Measurements from ENCODE around the gene BARX2.

GRCh38 chr11:129366737-129367597 lies 8.7 kb upstream of the BARX2 start:
- TF ChIP-seq SP2 (tag by site-specific recombination; IDR thresholded peaks at IDR 0.05), result no peak
- no peak for TF ChIP-seq CTCF (tag by site-specific recombination; IDR thresholded peaks at IDR 0.05)
- TF ChIP-seq ZNF146 (tag by site-specific recombination; IDR thresholded peaks at IDR 0.05), result no peak
- TF ChIP-seq ZBTB8A (tag by site-specific recombination; IDR thresholded peaks at IDR 0.05), result no peak
- no peak for TF ChIP-seq ZNF148 (tag by site-specific recombination; IDR thresholded peaks at IDR 0.05; ENCODE audit: borderline replicate concordance)

Data from HEK293 (cell line).